Fibroblast of mammary gland (primary cell): ENCODE results near the gene KCNQ1.

Experiments used
- DNase-seq: peaks from one replicate; pipeline ENCODE4 v3.0.0-alpha.2; 2010; ENCODE audit warnings: low read depth
- H3K4me3 ChIP-seq: 2 replicates; pipeline ENCODE4 v1.5.1; 2011; ENCODE audit warnings: low read depth, mild to moderate bottlenecking, low read length, moderate library complexity; ENCODE audit not compliant: control insufficient read depth
- TF ChIP-seq, protein P1 (sequence below): conservative IDR thresholded peaks from 2 replicates; pipeline ENCODE4 v1.5.1; 2011; ENCODE audit warnings: low read depth, low read length, inconsistent platforms; ENCODE audit not compliant: control insufficient read depth, insufficient read depth

Gene KCNQ1

DNA sequence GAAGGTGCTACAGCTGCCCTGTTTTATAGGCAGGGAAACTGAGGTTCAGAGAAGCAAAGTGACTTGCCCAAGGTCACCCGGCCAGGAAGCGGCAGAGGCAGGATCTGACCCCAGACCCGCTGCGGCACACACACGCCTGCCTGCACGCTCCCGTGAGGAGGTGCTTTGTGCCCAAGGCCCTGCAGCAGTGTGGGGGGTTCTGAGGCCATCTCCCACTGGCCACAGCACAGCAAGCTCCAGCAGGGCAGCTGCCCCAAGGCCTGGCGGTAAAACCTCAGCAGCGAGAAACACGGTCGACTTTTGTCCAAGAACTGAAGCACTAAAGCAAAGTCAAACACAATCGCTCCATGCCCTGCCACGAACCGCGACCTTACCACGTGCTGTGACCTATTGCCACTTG, 398.1 kb downstream of the KCNQ1 start:
- no peak overlapping the region for H3K4me3 ChIP-seq
- TF ChIP-seq, protein P1, sequence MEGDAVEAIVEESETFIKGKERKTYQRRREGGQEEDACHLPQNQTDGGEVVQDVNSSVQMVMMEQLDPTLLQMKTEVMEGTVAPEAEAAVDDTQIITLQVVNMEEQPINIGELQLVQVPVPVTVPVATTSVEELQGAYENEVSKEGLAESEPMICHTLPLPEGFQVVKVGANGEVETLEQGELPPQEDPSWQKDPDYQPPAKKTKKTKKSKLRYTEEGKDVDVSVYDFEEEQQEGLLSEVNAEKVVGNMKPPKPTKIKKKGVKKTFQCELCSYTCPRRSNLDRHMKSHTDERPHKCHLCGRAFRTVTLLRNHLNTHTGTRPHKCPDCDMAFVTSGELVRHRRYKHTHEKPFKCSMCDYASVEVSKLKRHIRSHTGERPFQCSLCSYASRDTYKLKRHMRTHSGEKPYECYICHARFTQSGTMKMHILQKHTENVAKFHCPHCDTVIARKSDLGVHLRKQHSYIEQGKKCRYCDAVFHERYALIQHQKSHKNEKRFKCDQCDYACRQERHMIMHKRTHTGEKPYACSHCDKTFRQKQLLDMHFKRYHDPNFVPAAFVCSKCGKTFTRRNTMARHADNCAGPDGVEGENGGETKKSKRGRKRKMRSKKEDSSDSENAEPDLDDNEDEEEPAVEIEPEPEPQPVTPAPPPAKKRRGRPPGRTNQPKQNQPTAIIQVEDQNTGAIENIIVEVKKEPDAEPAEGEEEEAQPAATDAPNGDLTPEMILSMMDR: no peak
- DNase-seq: no peak

DNA sequence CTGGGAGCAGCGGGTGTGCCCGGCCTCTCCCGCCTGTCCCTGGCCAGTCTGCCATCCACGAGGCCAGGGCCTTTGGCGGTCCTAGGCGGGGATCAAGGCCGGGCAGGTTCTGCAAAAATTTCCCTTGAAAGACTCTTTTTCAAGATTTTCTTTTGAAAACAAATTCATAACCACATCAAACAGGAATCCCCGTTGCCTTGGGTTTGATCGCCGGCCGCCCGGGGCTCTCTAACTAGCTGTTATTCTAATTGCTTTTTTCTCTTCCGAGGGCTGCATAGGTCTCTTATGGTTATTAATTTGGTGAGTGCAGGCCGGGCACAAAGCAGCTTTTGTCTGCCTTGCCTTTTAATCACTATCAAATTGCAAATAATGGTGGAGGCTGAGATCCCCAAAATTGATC, 398.7 kb downstream of the KCNQ1 start:
- no peak overlapping the region for H3K4me3 ChIP-seq
- DNase-seq: no peak
- TF ChIP-seq, protein P1: no peak

DNA sequence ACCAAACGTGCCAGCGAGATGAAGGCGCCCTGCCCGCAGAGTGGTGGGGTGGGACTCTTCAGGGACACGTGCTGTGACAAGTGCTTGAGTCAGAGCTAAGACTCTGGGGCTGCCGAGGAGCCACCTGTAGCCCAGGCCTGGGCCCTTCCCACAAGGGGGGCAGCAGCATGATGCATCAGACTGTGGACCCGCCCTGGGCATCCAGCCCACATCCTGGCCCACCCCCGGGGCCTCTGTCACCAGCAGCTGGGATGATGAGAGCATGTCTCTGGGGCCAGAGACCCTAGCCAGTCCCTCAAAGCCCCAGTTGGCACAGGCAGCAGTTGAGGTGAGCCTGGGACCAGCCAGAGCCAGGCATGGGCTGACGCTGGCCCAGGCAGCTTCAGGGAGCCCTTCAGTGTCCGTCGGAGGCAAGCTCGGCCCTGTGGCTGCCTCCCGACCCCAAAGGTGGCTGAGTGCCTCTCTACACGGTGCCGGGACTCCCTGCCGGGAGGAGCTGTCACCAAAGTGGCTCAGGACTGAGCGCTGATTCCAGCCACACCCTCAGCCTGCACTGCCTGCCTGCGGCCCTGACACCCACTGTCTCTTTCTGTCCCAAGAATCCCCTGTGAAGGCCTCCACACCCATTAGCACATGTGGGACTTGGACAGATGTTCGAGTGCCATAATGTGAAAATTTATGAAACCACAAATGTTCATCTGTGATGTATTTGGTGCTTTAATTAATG, 399.5 kb downstream of the KCNQ1 start:
- TF ChIP-seq, protein P1: no peak
- H3K4me3 ChIP-seq: no peak overlapping the region
- no peak for DNase-seq

DNA sequence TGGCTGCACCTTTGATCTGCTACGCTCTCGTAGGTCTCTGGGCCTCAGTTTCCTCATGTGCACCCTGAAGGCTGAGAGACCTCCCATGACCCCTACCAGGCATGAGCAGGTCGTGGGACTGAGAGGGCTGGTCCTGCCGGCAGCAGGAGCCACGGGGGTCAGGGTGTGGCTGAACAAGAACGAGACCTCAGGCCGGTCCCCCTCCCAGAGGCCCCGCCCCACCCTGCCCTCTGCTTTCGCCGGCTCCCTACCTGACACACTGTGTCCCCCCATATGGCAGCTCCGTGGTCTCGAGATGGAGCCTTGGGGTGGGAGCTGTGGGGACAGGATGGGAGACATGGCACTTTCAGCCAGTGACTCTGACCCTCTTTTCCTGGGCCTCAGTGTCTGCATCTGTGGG, 400.2 kb downstream of the KCNQ1 start:
- H3K4me3 ChIP-seq: no peak overlapping the region
- TF ChIP-seq, protein P1: no peak
- DNase-seq: no peak

DNA sequence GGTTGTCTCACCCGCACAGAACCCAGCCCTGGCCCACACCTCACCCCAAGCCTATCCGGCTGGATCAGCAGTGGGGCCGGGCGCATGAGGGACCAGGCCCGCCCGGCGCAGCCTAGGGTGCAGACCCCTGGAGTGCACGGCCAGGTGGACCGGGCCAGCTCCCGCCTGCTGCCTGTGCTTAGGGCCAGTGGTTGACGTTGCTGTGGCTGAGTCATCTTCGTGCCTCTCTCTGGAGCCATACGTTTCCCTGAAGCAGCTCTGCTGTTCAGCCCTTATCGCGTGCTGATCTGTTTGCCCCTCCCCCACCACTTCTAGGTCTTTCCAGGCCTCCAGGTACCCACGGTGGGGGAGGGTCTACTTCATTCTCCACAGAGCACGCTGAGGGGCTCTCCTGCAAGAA, 401.2 kb downstream of the KCNQ1 start:
- no peak for DNase-seq

DNA sequence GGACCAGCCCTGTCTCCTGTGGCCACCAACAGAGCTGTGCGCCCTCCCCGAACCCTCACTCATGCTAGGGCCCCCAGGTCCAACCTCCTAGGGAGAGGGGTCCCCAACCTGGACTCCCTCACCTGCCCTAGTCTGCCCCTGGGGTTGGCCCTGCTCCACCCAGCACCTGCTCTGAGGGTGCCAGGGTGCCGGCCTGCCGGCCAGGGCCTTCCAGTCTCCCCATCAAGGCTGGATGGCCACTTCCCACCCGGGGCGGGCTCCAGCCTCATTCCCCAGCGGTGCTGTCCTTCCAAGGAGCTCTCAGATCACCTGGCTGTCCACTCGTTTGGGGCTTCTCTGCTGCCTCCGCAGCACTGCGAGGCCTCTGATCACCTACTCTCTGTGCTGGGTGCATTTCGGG, 401.7 kb downstream of the KCNQ1 start:
- H3K4me3 ChIP-seq: no peak overlapping the region
- TF ChIP-seq, protein P1: no peak
- DNase-seq: no peak

More for the DNA sequence above, 401.2 kb downstream of the KCNQ1 start:
- H3K4me3 ChIP-seq: no peak overlapping the region
- TF ChIP-seq, protein P1: no peak
